Right atrium auricular region (tissue), 2 donors: ENCODE data around the gene FBXL3. TPM values are rescaled to one million over a fixed set of nuclear protein-coding genes. Genes with fewer than 3 reads are reported as not detected.

Source experiments
- DNase-seq: peaks from one replicate; pipeline ENCODE4 v3.0.0-alpha.2; 2019; ENCODE audit warnings: low spot score
- H3K27ac ChIP-seq, 2 donors: fragments of 200-600 bp; sonication (generic); 1 replicate in 1 of 2; 2 replicates in 1 of 2; pipeline ENCODE4 v1.5.1; 2016 to 2019
- H3K27me3 ChIP-seq, 2 donors: fragments of 200-600 bp; sonication (generic); one replicate each; pipeline versions ENCODE4 v1.5.1 to v1.6.0; 2017 to 2019
- H3K36me3 ChIP-seq: fragments of 200-600 bp; sonication (generic); one replicate; pipeline ENCODE4 v1.5.1; 2016
- H3K4me1 ChIP-seq, 2 donors: fragments of 200-600 bp; sonication (generic); one replicate each; pipeline versions ENCODE4 v1.5.1 to v1.6.0; 2017 to 2019
- H3K4me3 ChIP-seq, 2 donors: fragments of 200-600 bp; sonication (generic); 1 replicate in 1 of 2; 2 replicates in 1 of 2; pipeline ENCODE4 v1.5.1; 2017 to 2019; ENCODE audit warnings: mild to moderate bottlenecking in 1 of 2, moderate library complexity in 1 of 2
- H3K9me3 ChIP-seq, 2 donors: fragments of 200-600 bp; sonication (generic); one replicate each; pipeline ENCODE4 v1.5.1; 2019
- total RNA-seq, 2 donors: library from RNA; depleted of rRNA; stranded (reverse); fragments of >200 nt; gene quantifications; one replicate each; pipeline ENCODE4 v1.1.0, GENCODE V29; 2016
- TF ChIP-seq, protein P1 (sequence below), 2 donors: fragments of 200-600 bp; sonication (generic); IDR thresholded peaks; one replicate each; pipeline ENCODE4 v1.5.1; 2019; ENCODE audit warnings: antibody characterized with exemption in 2 of 2

Gene FBXL3
- total RNA-seq, 2 donors from 2014 or later, result 47.2 to 48.1 TPM

DNA sequence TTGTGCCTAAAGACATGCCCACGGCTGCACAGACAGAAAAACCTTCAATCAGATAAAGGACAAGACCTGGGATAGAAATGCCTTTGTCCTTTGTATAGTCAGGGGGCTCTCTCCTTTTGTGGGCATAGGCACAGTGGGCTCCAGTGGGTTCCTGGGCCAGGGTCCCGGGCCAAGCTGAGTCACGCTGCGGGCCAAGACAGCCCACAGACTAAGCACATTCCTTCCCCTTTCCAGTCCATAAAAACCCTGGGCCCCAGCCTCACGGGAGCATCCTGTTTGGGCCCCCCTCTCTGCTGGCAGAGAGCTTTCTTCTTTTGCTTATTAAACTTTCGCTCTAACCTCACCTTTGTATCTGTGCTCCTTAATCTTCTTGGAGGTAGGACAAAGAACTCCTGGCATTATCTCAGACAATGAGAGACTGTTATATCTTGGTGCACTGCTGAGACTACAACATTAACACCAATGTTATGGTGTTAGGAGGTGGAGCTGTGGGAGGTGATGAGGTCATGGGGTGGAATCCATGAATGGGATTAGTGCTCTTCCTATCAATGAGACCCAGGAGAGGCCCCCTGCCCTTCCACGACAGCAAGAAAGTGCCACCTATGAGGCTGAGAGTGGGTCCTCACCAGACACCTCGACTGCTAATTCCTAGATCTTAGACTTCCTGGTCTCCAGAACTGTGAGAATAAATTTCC is 20.8 kb upstream of the FBXL3 start:
- Histone ChIP-seq H3K4me3 (no peak overlapping the region), H3K36me3 (peaks cover 19% of the 10 kb centered on the region), H3K9me3 (no peaks in the 10 kb centered on the region), H3K27me3 (no peaks in the 10 kb centered on the region), H3K4me1 (no peaks in the 10 kb centered on the region), H3K27ac (no peak overlapping the region)
- no peak for DNase-seq
- TF ChIP-seq, protein P1, sequence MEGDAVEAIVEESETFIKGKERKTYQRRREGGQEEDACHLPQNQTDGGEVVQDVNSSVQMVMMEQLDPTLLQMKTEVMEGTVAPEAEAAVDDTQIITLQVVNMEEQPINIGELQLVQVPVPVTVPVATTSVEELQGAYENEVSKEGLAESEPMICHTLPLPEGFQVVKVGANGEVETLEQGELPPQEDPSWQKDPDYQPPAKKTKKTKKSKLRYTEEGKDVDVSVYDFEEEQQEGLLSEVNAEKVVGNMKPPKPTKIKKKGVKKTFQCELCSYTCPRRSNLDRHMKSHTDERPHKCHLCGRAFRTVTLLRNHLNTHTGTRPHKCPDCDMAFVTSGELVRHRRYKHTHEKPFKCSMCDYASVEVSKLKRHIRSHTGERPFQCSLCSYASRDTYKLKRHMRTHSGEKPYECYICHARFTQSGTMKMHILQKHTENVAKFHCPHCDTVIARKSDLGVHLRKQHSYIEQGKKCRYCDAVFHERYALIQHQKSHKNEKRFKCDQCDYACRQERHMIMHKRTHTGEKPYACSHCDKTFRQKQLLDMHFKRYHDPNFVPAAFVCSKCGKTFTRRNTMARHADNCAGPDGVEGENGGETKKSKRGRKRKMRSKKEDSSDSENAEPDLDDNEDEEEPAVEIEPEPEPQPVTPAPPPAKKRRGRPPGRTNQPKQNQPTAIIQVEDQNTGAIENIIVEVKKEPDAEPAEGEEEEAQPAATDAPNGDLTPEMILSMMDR (IDR thresholded peaks at IDR 0.05), result no peak

DNA sequence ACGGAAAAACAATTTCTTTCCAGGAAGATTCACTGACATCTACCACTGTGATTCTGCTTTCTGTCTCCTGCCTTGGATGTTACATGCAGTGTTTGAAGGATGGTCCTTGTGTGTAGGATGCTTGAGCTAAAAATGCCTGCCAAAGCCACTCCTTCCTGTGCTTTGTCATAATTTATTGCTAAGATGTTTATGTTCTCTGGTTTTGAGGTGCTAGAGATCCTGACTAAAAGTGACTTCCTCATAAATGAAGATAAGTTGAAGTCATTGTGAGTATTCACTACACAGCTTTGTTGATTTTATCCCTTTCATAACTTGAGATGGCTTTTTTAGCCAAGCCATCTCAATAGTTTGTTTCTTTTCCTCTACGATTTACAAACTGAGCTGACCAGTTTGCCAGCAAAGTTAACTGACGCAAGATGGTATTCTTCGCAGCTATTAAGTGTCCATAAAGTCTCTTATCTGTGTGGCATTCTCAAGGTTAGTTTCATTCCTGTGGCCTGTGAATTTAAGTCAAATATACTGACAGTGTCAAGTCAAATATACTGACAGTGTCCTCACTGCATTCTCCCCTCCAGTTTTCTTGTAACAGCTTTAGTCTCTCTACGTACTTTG is 15.7 kb upstream of the FBXL3 start:
- Histone ChIP-seq H3K4me1 (no peaks in the 10 kb centered on the region), H3K9me3 (no peaks in the 10 kb centered on the region), H3K36me3 (peaks cover 5% of the 10 kb centered on the region), H3K27ac (no peak overlapping the region), H3K4me3 (no peak overlapping the region), H3K27me3 (no peaks in the 10 kb centered on the region)
- DNase-seq, result no peak
- TF ChIP-seq, protein P1 (IDR thresholded peaks at IDR 0.05), result no peak

DNA sequence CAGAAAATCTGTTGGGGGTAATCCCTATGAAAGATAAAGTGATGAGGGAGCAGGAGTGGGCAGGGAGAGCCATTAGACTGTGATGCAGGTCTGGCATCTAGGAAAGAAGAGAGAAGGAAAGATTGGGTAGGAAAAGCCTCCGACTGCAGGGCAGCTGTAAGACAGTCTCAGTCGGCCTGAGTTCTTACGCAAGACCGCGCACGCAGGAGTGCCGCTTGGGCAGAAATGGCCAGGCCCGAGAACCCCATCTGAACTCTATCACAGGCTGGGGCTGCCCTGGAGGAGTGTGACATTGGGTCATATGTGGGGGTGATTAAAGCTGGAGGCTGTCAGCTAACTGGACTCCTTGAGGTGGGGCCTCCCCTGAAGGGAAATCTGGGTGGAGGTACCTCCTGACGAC is 13.9 kb upstream of the FBXL3 start:
- TF ChIP-seq, protein P1 (IDR thresholded peaks at IDR 0.05), result no peak
- H3K27ac ChIP-seq, result no peak overlapping the region
- H3K9me3 ChIP-seq, result no peaks in the 10 kb centered on the region
- H3K36me3 ChIP-seq, result peaks cover 5% of the 10 kb centered on the region
- H3K27me3 ChIP-seq, result no peaks in the 10 kb centered on the region
- H3K4me3 ChIP-seq, result no peak overlapping the region
- peaks cover 0 to 8% of the 10 kb centered on the region in 2 donors for H3K4me1 ChIP-seq
- no peak for DNase-seq

DNA sequence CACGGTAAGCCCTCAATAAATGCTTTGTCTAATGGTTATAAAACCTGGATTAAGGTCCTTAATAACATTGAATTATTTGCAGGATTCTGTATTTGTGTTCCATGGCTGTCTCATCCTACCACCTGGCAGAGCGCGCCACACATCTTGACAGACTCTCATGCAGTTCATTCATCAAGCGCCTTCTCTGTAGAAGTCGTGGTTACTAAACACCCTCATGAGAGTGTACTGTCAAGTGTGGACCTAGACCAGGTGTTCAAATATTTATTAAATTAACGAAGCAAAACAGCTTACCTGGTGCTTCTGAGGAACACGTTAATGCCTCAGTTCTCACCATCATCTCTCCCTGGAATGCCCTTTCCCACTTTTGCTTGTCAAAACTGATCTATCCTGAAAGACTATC is 13.1 kb upstream of the FBXL3 start:
- Histone ChIP-seq H3K36me3 (peaks cover 5% of the 10 kb centered on the region), H3K27ac (no peak overlapping the region), H3K4me3 (no peak overlapping the region), H3K27me3 (no peaks in the 10 kb centered on the region), H3K9me3 (no peaks in the 10 kb centered on the region), H3K4me1 (peaks cover 0 to 8% of the 10 kb centered on the region in 2 donors)
- TF ChIP-seq, protein P1 (IDR thresholded peaks at IDR 0.05), result no peak
- no peak for DNase-seq

DNA sequence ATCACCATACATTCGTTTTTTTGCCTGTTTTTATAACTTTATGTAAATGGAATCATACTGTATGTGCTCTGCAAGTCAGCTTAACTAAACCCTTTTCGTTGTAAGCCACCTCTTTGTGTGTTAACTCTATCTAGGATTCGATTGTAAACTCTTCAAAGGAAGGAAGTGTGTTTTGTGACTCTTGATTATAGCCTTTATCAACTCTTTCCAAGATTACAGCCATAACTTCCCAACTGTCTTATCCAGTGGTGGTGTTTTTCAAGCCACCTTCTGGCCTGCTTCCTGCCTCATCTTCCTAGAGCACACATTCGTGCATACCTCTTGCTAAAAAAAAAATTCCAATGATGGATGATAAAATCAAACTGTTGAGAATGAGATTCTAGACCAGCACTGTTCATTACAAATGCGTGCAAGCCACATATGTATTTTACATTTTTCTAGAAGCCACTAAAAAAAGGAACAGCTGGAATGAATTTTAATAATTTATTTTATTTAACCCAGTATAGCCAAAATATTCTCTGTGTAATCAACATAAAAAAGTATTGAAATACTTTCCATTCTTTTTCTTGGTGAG is 12.0 kb upstream of the FBXL3 start:
- H3K27ac ChIP-seq, result no peak overlapping the region
- peaks cover 0 to 8% of the 10 kb centered on the region in 2 donors for H3K4me1 ChIP-seq
- TF ChIP-seq, protein P1 (IDR thresholded peaks at IDR 0.05), result no peak
- H3K9me3 ChIP-seq, result no peaks in the 10 kb centered on the region
- H3K27me3 ChIP-seq, result no peaks in the 10 kb centered on the region
- no peak overlapping the region for H3K4me3 ChIP-seq
- peaks cover 3% of the 10 kb centered on the region for H3K36me3 ChIP-seq
- DNase-seq, result no peak
